SK-N-SH (cell line): ENCODE data around the gene DYNLT1. TPM values are rescaled to one million over a fixed set of nuclear protein-coding genes. Genes with fewer than 3 reads are reported as not detected.
A peak's percentile ranks its signal among the peaks of the same experiment; 100 is the strongest.

Experiments
- CTCF ChIA-PET: fragments of 300-600, 350-600 bp; formaldehyde crosslinking; extraction: SDS; loops from one replicate; lab custom pipeline; 2021; lab: Yijun Ruan, JAX
- POLR2A ChIA-PET: fragments of 350-600 bp; sonication (Branson Sonifier 250); formaldehyde crosslinking; extraction: SDS; loops from one replicate; lab custom pipeline; 2020; ENCODE audit warnings: antibody characterized with exemption, inconsistent platforms; lab: Yijun Ruan, JAX
- DNase-seq: peaks from one replicate; pipeline ENCODE4 v3.0.0; 2012
- H2AFZ ChIP-seq: fragments of 200-600 bp; sonication (generic); 2 replicates; pipeline ENCODE4 v1.8.1; 2016; ENCODE audit warnings: antibody characterized with exemption, mild to moderate bottlenecking, low read depth
- H3F3A ChIP-seq: fragments of 200-600 bp; sonication (generic); replicated peaks from 2 replicates; pipeline ENCODE3; 2016; ENCODE audit warnings: antibody characterized with exemption, mild to moderate bottlenecking; ENCODE audit not compliant: insufficient read depth
- H3K27ac ChIP-seq, 2 experiments: fragments of 200-500 bp in 1 of 2; fragments of 200-600 bp in 1 of 2; sonication (Bioruptor generic) in 1 of 2; sonication (generic), shearing (Covaris generic) in 1 of 2; 2 replicates each; pipeline versions ENCODE4 v1.5.1 to v1.6.1; 2014 to 2016; ENCODE audit warnings: low read depth in 2 of 2, inconsistent platforms in 1 of 2, low read length in 1 of 2, mild to moderate bottlenecking in 1 of 2, mixed read lengths in 1 of 2
- H3K27me3 ChIP-seq: fragments of 200-600 bp; sonication (generic), shearing (Covaris generic); 2 replicates; pipeline ENCODE4 v1.6.1; 2016; ENCODE audit warnings: mixed run types; ENCODE audit not compliant: insufficient read depth
- H3K36me3 ChIP-seq, 2 experiments: fragments of 200-500 bp in 1 of 2; fragments of 200-600 bp in 1 of 2; sonication (Bioruptor generic) in 1 of 2; sonication (generic) in 1 of 2; replicated peaks in 1 of 2; 2 replicates each; pipeline versions ENCODE3 to v1.5.1; 2014 to 2016; ENCODE audit warnings: low read length in 1 of 2, mild to moderate bottlenecking in 1 of 2; ENCODE audit not compliant: insufficient read depth in 2 of 2, control insufficient read depth in 1 of 2
- H3K4me1 ChIP-seq, 2 experiments: fragments of 200-500 bp in 1 of 2; fragments of 200-600 bp in 1 of 2; sonication (Bioruptor generic) in 1 of 2; sonication (generic), shearing (Covaris generic) in 1 of 2; 2 replicates each; pipeline versions ENCODE4 v1.5.1 to v1.6.1; 2014 to 2016; ENCODE audit warnings: low read depth in 1 of 2, low read length in 1 of 2, mixed run types in 1 of 2; ENCODE audit not compliant: insufficient read depth in 2 of 2, control insufficient read depth in 1 of 2
- H3K4me2 ChIP-seq: fragments of 200-600 bp; sonication (generic), shearing (Covaris generic); 2 replicates; pipeline ENCODE4 v1.6.1; 2017; ENCODE audit warnings: mixed run types
- H3K4me3 ChIP-seq, 2 experiments: fragments of 200-500 bp in 1 of 2; fragments of 200-600 bp in 1 of 2; sonication (Bioruptor generic) in 1 of 2; sonication (generic), shearing (Covaris generic) in 1 of 2; 2 replicates each; pipeline versions ENCODE4 v1.5.1 to v1.8.1; 2014 to 2016; ENCODE audit warnings: low read depth in 2 of 2, inconsistent platforms in 1 of 2, low read length in 1 of 2, mild to moderate bottlenecking in 1 of 2, mixed read lengths in 1 of 2, moderate library complexity in 1 of 2
- H3K79me2 ChIP-seq: fragments of 200-600 bp; sonication (generic); 2 replicates; pipeline ENCODE4 v1.8.1; 2017; ENCODE audit warnings: mild to moderate bottlenecking; ENCODE audit not compliant: insufficient read depth
- H3K9ac ChIP-seq: fragments of 200-600 bp; sonication (generic); 2 replicates; pipeline ENCODE4 v1.6.1; 2017; ENCODE audit warnings: mixed run types
- H3K9me2 ChIP-seq: fragments of 200-600 bp; sonication (generic); 2 replicates; pipeline ENCODE4 v1.6.1; 2017; ENCODE audit warnings: mixed run types
- H3K9me3 ChIP-seq: fragments of 200-600 bp; sonication (generic); 2 replicates; pipeline ENCODE4 v1.6.1; 2017; ENCODE audit warnings: mixed run types, mild to moderate bottlenecking, moderate library complexity
- H4K20me1 ChIP-seq: fragments of 200-600 bp; sonication (generic); 2 replicates; pipeline ENCODE4 v1.6.1; 2017; ENCODE audit warnings: mild to moderate bottlenecking, mixed run types; ENCODE audit not compliant: insufficient read depth
- CHD2 ChIP-seq: fragments of 150-350 bp; IDR thresholded peaks from 2 replicates; pipeline ENCODE4 v1.6.1; 2018; ENCODE audit warnings: low read length; ENCODE audit not compliant: partially characterized antibody
- CTCF ChIP-seq: fragments of 200-600 bp; sonication (generic); IDR thresholded peaks from 2 replicates; pipeline ENCODE4 v1.6.1; 2017; ENCODE audit warnings: antibody characterized with exemption, mild to moderate bottlenecking, moderate library complexity
- ELF1 ChIP-seq: IDR thresholded peaks from 2 replicates; pipeline ENCODE4 v1.4.0; 2012
- EP300 ChIP-seq, 2 experiments: IDR thresholded peaks; 2 replicates each; pipeline versions ENCODE4 v1.4.0 to v1.6.1; 2012; ENCODE audit warnings: borderline replicate concordance in 1 of 2, low read depth in 1 of 2, low read length in 1 of 2
- EZH2phosphoT487 ChIP-seq: fragments of 200-600 bp; sonication (generic); IDR thresholded peaks from 2 replicates; pipeline ENCODE4 v1.6.1; 2017; ENCODE audit warnings: low read depth, mixed run types, mild to moderate bottlenecking, antibody characterized with exemption, moderate library complexity, borderline replicate concordance
- FOSL2 ChIP-seq: IDR thresholded peaks from 2 replicates; pipeline ENCODE4 v1.4.0; 2012; ENCODE audit warnings: low read depth, mild to moderate bottlenecking, moderate library complexity, borderline replicate concordance
- FOXM1 ChIP-seq: IDR thresholded peaks from 2 replicates; pipeline ENCODE4 v1.4.0; 2012; ENCODE audit warnings: low read depth, mild to moderate bottlenecking
- GATA2 ChIP-seq: sonication (generic); formaldehyde crosslinking; IDR thresholded peaks from 2 replicates; pipeline ENCODE4 v1.5.0; 2020; ENCODE audit warnings: mild to moderate bottlenecking, missing genetic modification reagents
- IRF3 ChIP-seq: fragments of 150-350 bp; IDR thresholded peaks from 2 replicates; pipeline ENCODE4 v1.6.1; 2016; ENCODE audit warnings: mild to moderate bottlenecking, low read depth, low read length
- MAX ChIP-seq: IDR thresholded peaks from 2 replicates; pipeline ENCODE4 v1.4.0; 2012; ENCODE audit warnings: low read depth
- MEF2A ChIP-seq: IDR thresholded peaks from 2 replicates; pipeline ENCODE4 v1.4.0; 2012; ENCODE audit warnings: low read depth, borderline replicate concordance
- MXI1 ChIP-seq: IDR thresholded peaks from 2 replicates; pipeline ENCODE4 v1.6.1; 2012; ENCODE audit warnings: mild to moderate bottlenecking, low read depth, low read length, improper control_type of control experiment
- NRF1 ChIP-seq: IDR thresholded peaks from 2 replicates; pipeline ENCODE4 v1.6.1; 2012; ENCODE audit warnings: low read depth, mild to moderate bottlenecking, low read length
- PBX3 ChIP-seq: IDR thresholded peaks from 2 replicates; pipeline ENCODE4; 2012
- POLR2AphosphoS5 ChIP-seq: IDR thresholded peaks from 2 replicates; pipeline ENCODE4 v1.6.1; 2012; ENCODE audit warnings: low read depth, low read length
- RAD21 ChIP-seq: IDR thresholded peaks from 2 replicates; pipeline ENCODE4 v1.6.1; 2012; ENCODE audit warnings: mild to moderate bottlenecking, low read length
- RCOR1 ChIP-seq: fragments of 150-350 bp; IDR thresholded peaks from 2 replicates; pipeline ENCODE4 v1.6.1; 2017; ENCODE audit warnings: antibody characterized with exemption, low read length
- RXRA ChIP-seq: IDR thresholded peaks from 2 replicates; pipeline ENCODE4 v1.4.0; 2012; ENCODE audit warnings: low read depth, mild to moderate bottlenecking, borderline replicate concordance
- SIN3A ChIP-seq: IDR thresholded peaks from 2 replicates; pipeline ENCODE4 v1.6.1; 2012; ENCODE audit warnings: low read depth, mild to moderate bottlenecking, low read length, moderate library complexity, borderline replicate concordance
- SMC3 ChIP-seq: IDR thresholded peaks from 2 replicates; pipeline ENCODE4 v1.6.1; 2012; ENCODE audit warnings: low read depth, low read length, improper control_type of control experiment
- TAF1 ChIP-seq: IDR thresholded peaks from 2 replicates; pipeline ENCODE4 v1.6.1; 2012; ENCODE audit warnings: low read depth, mild to moderate bottlenecking, low read length, moderate library complexity, borderline replicate concordance
- TCF12 ChIP-seq: IDR thresholded peaks from 2 replicates; pipeline ENCODE4 v1.4.0; 2012
- USF1 ChIP-seq: IDR thresholded peaks from 2 replicates; pipeline ENCODE4 v1.4.0; 2012; ENCODE audit warnings: low read depth, borderline replicate concordance
- USF2 ChIP-seq: fragments of 150-350 bp; IDR thresholded peaks from 2 replicates; pipeline ENCODE4 v1.6.1; 2017; ENCODE audit warnings: antibody characterized with exemption, low read length, low read depth, borderline replicate concordance
- YY1 ChIP-seq: IDR thresholded peaks from 2 replicates; pipeline ENCODE4 v1.4.0; 2012; ENCODE audit warnings: low read depth, mild to moderate bottlenecking
- WGBS: methylation state at CpG from one replicate; pipeline ENCODE4 v1.1.6; 2017; ENCODE audit warnings: low lambda C conversion rate; 5-methylcytosine and 5-hydroxymethylcytosine counted together
- polyA plus RNA-seq, 3 experiments: library from polyadenylated mRNA; depleted of rRNA; stranded (reverse); fragments of >200 nt; gene quantifications; 2 replicates each; pipeline ENCODE4 v1.2.3, GENCODE V29; 2012

The DYNLT1 gene
- polyA plus RNA-seq, 1 of the 3 experiments (the other 2 are of a cell fraction) = 306 TPM

- Histone ChIP-seq H4K20me1 (no peaks in the 10 kb centered on the region), H3K9me3 (no peaks in the 10 kb centered on the region), H3K9me2 (no peaks in the 10 kb centered on the region), H3K4me1 (peaks cover 0 to 45% of the 10 kb centered on the region in 2 experiments; a peak in 2 of 4 replicates), H3K4me2 (no peak overlapping the region), H2AFZ (no peak overlapping the region), H3K4me3 (no peak overlapping the region; a peak in 1 of 4 replicates), H3K9ac (no peak overlapping the region), H3K36me3 (peaks cover 8 to 40% of the 10 kb centered on the region in 2 experiments), H3K79me2 (peaks cover 3% of the 10 kb centered on the region; the same call in 1 of the 2 replicates), H3K27ac (peak overlapping the region in 1 of 2 experiments; percentile 99; a peak in 2 of 4 replicates), H3K27me3 (no peaks in the 10 kb centered on the region), H3F3A (no peaks in the 10 kb centered on the region)
- DNase-seq = peak; percentile 85
- POLR2A ChIA-PET = interaction anchor here (0.5 to 1.8 kb wide), 5 partner anchors 10 to 129 kb away, joined by 3 to 14 read pairs (median 4); partner anchors contain the start of gene DYNLT1
- CTCF ChIA-PET = interaction anchor here (0.8 to 4.5 kb wide), 7 partner anchors 12 to 408 kb away, joined by 3 to 24 read pairs (median 4); no protein-coding TSS in a partner anchor
- 89% methylated on average over 17 of the region's 25 CpGs for WGBS
- TF ChIP-seq SMC3 = no peak; the same call in 1 of the 2 replicates
- TF ChIP-seq USF2 = no peak
- TF ChIP-seq EP300 (IDR thresholded peaks at IDR 0.05; ENCODE audit: borderline replicate concordance in 1 of 2, low read depth in 1 of 2, low read length in 1 of 2) = peak in 1 of 2 experiments; percentile 87; a peak in 2 of 4 replicates
- no peak for TF ChIP-seq CTCF
- no peak for TF ChIP-seq MAX
- TF ChIP-seq RCOR1 = peak; percentile 84
- TF ChIP-seq USF1 = no peak
- TF ChIP-seq SIN3A = no peak
- no peak for TF ChIP-seq MEF2A
- TF ChIP-seq POLR2AphosphoS5 = no peak
- no peak for TF ChIP-seq IRF3
- no peak for TF ChIP-seq RXRA
- no peak for TF ChIP-seq FOXM1
- TF ChIP-seq MXI1 = peak; percentile 82
- no peak for TF ChIP-seq YY1
- TF ChIP-seq TAF1 = no peak
- TF ChIP-seq FOSL2 = no peak
- peak; percentile 23 for TF ChIP-seq GATA2
- TF ChIP-seq PBX3 = no peak
- no peak for TF ChIP-seq EZH2phosphoT487
- TF ChIP-seq TCF12 = no peak
- no peak for TF ChIP-seq ELF1
- no peak; the same call in 1 of the 2 replicates for TF ChIP-seq RAD21
- TF ChIP-seq CHD2 = peak; percentile 80
- peak; percentile 14; the same call in 1 of the 2 replicates for TF ChIP-seq NRF1
Observed at GRCh38 chr6:158621694-158622544, 22.6 kb downstream of the DYNLT1 start.
